WTC11 (cell line): ENCODE measurements around the gene KCNK16.

ENCODE experiments used
- ATF1 ChIP-seq: sonication (generic); formaldehyde crosslinking; IDR thresholded peaks from 2 replicates; pipeline ENCODE4 v1.8.1; 2023; ENCODE audit warnings: mild to moderate bottlenecking, moderate library complexity, missing genetic modification reagents
- CTCF ChIP-seq: fragments of 200-600 bp; IDR thresholded peaks from 2 replicates; pipeline ENCODE4 v1.8.0; 2022; ENCODE audit warnings: antibody characterized with exemption
- FOXP4 ChIP-seq: sonication (generic); formaldehyde crosslinking; IDR thresholded peaks from 2 replicates; pipeline ENCODE4 v1.8.0; 2022; ENCODE audit warnings: mild to moderate bottlenecking, missing genetic modification reagents
- GABPB1 ChIP-seq: sonication (generic); formaldehyde crosslinking; IDR thresholded peaks from 2 replicates; pipeline ENCODE4 v1.8.1; 2023; ENCODE audit warnings: mild to moderate bottlenecking, missing genetic modification reagents
- IRF2 ChIP-seq: sonication (generic); formaldehyde crosslinking; IDR thresholded peaks from 2 replicates; pipeline ENCODE4 v1.8.0; 2022; ENCODE audit warnings: low read depth, missing genetic modification reagents, borderline replicate concordance
- NFYB ChIP-seq: sonication (generic); formaldehyde crosslinking; conservative IDR thresholded peaks from 2 replicates; pipeline ENCODE4 v1.8.0; 2022; ENCODE audit warnings: low read depth, missing genetic modification reagents
- NR1H2 ChIP-seq: sonication (generic); formaldehyde crosslinking; IDR thresholded peaks from 2 replicates; pipeline ENCODE4 v1.9.0; 2021; ENCODE audit warnings: mild to moderate bottlenecking, moderate library complexity, missing genetic modification reagents
- RELA ChIP-seq: sonication (generic); formaldehyde crosslinking; IDR thresholded peaks from 2 replicates; pipeline ENCODE4 v1.8.1; 2022; ENCODE audit warnings: missing genetic modification reagents, mild to moderate bottlenecking, borderline replicate concordance
- SP1 ChIP-seq: sonication (generic); formaldehyde crosslinking; conservative IDR thresholded peaks from 2 replicates; pipeline ENCODE4 v1.8.1; 2022; ENCODE audit warnings: missing genetic modification reagents
- TEAD4 ChIP-seq: sonication (generic); formaldehyde crosslinking; IDR thresholded peaks from 2 replicates; pipeline ENCODE4 v1.8.0; 2022; ENCODE audit warnings: mild to moderate bottlenecking, missing genetic modification reagents
- ZBTB43 ChIP-seq: sonication (generic); formaldehyde crosslinking; IDR thresholded peaks from 2 replicates; pipeline ENCODE4 v1.8.1; 2023; ENCODE audit warnings: mild to moderate bottlenecking, missing genetic modification reagents
- ZNF317 ChIP-seq: sonication (generic); formaldehyde crosslinking; IDR thresholded peaks from 2 replicates; pipeline ENCODE4 v1.8.1; 2023; ENCODE audit warnings: low read depth, mild to moderate bottlenecking, moderate library complexity, missing genetic modification reagents, borderline replicate concordance
- ZNF416 ChIP-seq: fragments of 250-450 bp; sonication (Bioruptor Pico); IDR thresholded peaks from 2 replicates; pipeline ENCODE4 v1.9.0; 2021; ENCODE audit warnings: mild to moderate bottlenecking, inconsistent platforms

- TF ChIP-seq CTCF (no peak), IRF2 (CRISPR knock-in tag) (no peak), TEAD4 (CRISPR knock-in tag) (no peak), RELA (no peak), ATF1 (CRISPR knock-in tag) (no peak), ZBTB43 (no peak), NR1H2 (CRISPR knock-in tag) (no peak), FOXP4 (CRISPR knock-in tag) (no peak), GABPB1 (no peak), SP1 (CRISPR knock-in tag) (no peak), ZNF317 (CRISPR knock-in tag) (no peak), NFYB (CRISPR knock-in tag) (no peak), ZNF416 (CRISPR knock-in tag) (no peak)
Measured at GRCh38 chr6:39360378-39360777, 37.9 kb upstream of the KCNK16 start.
